Lower leg skin (tissue), 4 donors: ENCODE data around the gene MEGF6. TPM values are rescaled to one million over a fixed set of nuclear protein-coding genes. Genes with fewer than 3 reads are reported as not detected.

Source experiments
- DNase-seq, 2 donors: peaks; one replicate each; pipeline ENCODE4 v3.0.0-alpha.2; 2019; ENCODE audit warnings: low spot score in 2 of 2
- H3K4me3 ChIP-seq: fragments of 200-600 bp; sonication (generic); 2 replicates; pipeline ENCODE4 v1.5.1; 2017; ENCODE audit warnings: mild to moderate bottlenecking, low read depth; ENCODE audit not compliant: poor library complexity, severe bottlenecking
- CTCF ChIP-seq, 3 donors: fragments of 450-650 bp; IDR thresholded peaks; one replicate each; pipeline ENCODE4 v1.5.1; 2016; ENCODE audit warnings: antibody characterized with exemption in 3 of 3, mild to moderate bottlenecking in 3 of 3, moderate library complexity in 2 of 3
- POLR2A ChIP-seq, 2 donors: fragments of 450-650 bp; IDR thresholded peaks; one replicate each; pipeline ENCODE4 v1.6.1; 2016 to 2017; ENCODE audit warnings: antibody characterized with exemption in 2 of 2, mild to moderate bottlenecking in 1 of 2, moderate library complexity in 1 of 2
- WGBS, 2 donors: methylation state at CpG; one replicate each; pipeline ENCODE4 v1.1.5; 2018; 5-methylcytosine and 5-hydroxymethylcytosine counted together
- intact Hi-C: fragments of 100-400 bp; cut with DNase I; formaldehyde crosslinking; loops from one replicate; pipeline ENCODE4 v1.15.0; 2023; ENCODE audit warnings: low total_unique reads
- total RNA-seq, 4 donors: library from RNA; depleted of rRNA; stranded (reverse); fragments of >200 nt; gene quantifications; one replicate each; pipeline ENCODE4 v1.1.0, GENCODE V29; 2016

The MEGF6 gene
- total RNA-seq, 4 donors from 2014 or later = 81.1 to 147 (median 86.1) TPM

- no peak for DNase-seq
- 7 to 17% methylated on average over 17 to 24 of the region's 84 CpGs for WGBS, 2 donors
- intact Hi-C loops = loop anchor here (2.0 to 5.0 kb wide), 2 partner anchors 29 to 163 kb away; no protein-coding TSS in a partner anchor
Observed at GRCh38 chr1:3453891-3454810, 157.2 kb downstream of the MEGF6 start, which contains the start of gene ARHGEF16. Gene ARHGEF16 (plus strand): TSS chr1:3454665. CDS start chr1:3463085, 8,420 bp downstream.

GRCh38 chr1:3453203-3453761, 158.0 kb downstream of the MEGF6 start:
- peak; percentile 59 to 96 for DNase-seq
- H3K4me3 ChIP-seq = no peak overlapping the region
- TF ChIP-seq POLR2A (IDR thresholded peaks at IDR 0.05) (no peak), CTCF (IDR thresholded peaks at IDR 0.05) (peak in 2 of 3 donors; percentile 59 to 77)
- intact Hi-C loops = loop anchor here (2.0 to 5.0 kb wide), 2 partner anchors 30 to 164 kb away; no protein-coding TSS in a partner anchor
- 13 to 16% methylated on average over 12 to 17 of the region's 18 CpGs for WGBS, 2 donors

More at GRCh38 chr1:3453891-3454810, 157.2 kb downstream of the MEGF6 start, which contains the start of gene ARHGEF16:
- H3K4me3 ChIP-seq = peak within 1 kb of the TSS; percentile 32
- TF ChIP-seq CTCF (IDR thresholded peaks at IDR 0.05) = no peak
- no peak for TF ChIP-seq POLR2A (IDR thresholded peaks at IDR 0.05)

GRCh38 chr1:3452866-3453175, 158.5 kb downstream of the MEGF6 start:
- intact Hi-C loops = loop anchor here (2.0 to 5.0 kb wide), 2 partner anchors 30 to 164 kb away; no protein-coding TSS in a partner anchor
- DNase-seq = no peak
- no peak for TF ChIP-seq CTCF (IDR thresholded peaks at IDR 0.05)
- TF ChIP-seq POLR2A (IDR thresholded peaks at IDR 0.05) = no peak
- 42 to 49% methylated on average over 5 of the region's 5 CpGs for whole genome bisulfite sequencing, 2 donors
- H3K4me3 ChIP-seq = no peak overlapping the region

- 61 to 65% methylated on average over 15 to 23 of the region's 23 CpGs for WGBS, 2 donors
- no peak overlapping the region for H3K4me3 ChIP-seq
- TF ChIP-seq CTCF (IDR thresholded peaks at IDR 0.05) (no peak), POLR2A (IDR thresholded peaks at IDR 0.05) (no peak)
- DNase-seq = no peak
- intact Hi-C loops = loop anchor here (2.0 to 5.0 kb wide), 2 partner anchors 31 to 165 kb away; no protein-coding TSS in a partner anchor
Observed at GRCh38 chr1:3451994-3452865, 159.1 kb downstream of the MEGF6 start.

GRCh38 chr1:3450983-3451382, 160.3 kb downstream of the MEGF6 start:
- no peak overlapping the region for H3K4me3 ChIP-seq
- no peak for DNase-seq
- no peak for TF ChIP-seq CTCF (IDR thresholded peaks at IDR 0.05)
- TF ChIP-seq POLR2A (IDR thresholded peaks at IDR 0.05) = no peak
- 74 to 76% methylated on average over 12 of the region's 12 CpGs for WGBS, 2 donors
- intact Hi-C loops = loop anchor here (5.0 kb wide), 1 partner anchor 166 kb away; no protein-coding TSS in a partner anchor
